ENCODE results near the gene NOL11.
"Not testable (repeated sequence)": the region's sequence is repeated elsewhere in the genome, so short reads cannot be mapped to it uniquely, and the experiment has no call there.

The NOL11 gene

DNA sequence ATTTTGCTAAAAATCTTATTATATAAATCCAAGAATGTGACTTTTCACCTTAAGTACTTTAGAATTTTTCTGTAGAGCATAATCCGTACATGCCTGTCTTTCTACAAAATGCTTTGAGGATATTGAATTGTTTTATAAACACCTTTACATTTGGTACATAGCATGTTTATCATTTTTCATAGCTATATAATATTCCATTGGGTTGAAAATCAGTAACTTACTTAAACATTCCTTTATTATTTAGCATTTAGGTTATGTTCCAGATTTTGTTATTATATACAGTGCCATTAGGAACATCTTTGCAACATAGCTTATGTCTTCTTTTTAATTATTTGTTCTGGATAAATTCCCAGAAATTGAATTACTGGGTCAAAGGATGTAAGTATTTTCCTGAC is 17.0 kb upstream of the NOL11 start:
- H3K4me3 ChIP-seq (ENCODE audit: control insufficient read depth, low read depth, low read length) = no peak overlapping the region
- TF ChIP-seq, protein P1, sequence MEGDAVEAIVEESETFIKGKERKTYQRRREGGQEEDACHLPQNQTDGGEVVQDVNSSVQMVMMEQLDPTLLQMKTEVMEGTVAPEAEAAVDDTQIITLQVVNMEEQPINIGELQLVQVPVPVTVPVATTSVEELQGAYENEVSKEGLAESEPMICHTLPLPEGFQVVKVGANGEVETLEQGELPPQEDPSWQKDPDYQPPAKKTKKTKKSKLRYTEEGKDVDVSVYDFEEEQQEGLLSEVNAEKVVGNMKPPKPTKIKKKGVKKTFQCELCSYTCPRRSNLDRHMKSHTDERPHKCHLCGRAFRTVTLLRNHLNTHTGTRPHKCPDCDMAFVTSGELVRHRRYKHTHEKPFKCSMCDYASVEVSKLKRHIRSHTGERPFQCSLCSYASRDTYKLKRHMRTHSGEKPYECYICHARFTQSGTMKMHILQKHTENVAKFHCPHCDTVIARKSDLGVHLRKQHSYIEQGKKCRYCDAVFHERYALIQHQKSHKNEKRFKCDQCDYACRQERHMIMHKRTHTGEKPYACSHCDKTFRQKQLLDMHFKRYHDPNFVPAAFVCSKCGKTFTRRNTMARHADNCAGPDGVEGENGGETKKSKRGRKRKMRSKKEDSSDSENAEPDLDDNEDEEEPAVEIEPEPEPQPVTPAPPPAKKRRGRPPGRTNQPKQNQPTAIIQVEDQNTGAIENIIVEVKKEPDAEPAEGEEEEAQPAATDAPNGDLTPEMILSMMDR (IDR thresholded peaks at IDR 0.05; ENCODE audit: control insufficient read depth, insufficient read depth, low read depth, low read length, missing control alignments) = no peak
- no peak for DNase-seq (ENCODE audit: low read depth)

DNA sequence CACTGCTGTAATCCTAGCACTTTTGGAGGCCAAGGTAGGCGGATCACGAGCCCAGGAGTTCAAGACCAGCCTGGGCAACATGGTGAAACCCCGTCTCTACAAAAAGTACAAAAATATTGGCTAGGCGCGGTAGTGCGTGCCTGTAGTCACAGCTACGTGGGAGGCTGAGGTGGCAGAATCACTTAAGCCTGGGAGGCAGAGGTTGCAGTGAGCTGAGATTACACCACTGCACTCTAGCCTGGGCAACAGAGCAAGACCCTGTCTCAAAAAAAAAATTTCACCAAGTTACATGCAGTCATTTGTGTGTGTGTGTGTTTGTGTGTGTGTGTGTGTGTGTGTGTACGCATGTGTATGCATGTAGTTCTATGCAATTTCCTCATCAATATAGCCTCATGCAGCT is 14.9 kb upstream of the NOL11 start:
- DNase-seq (ENCODE audit: low read depth); H3K4me3 ChIP-seq (ENCODE audit: control insufficient read depth, low read depth, low read length): not testable (repeated sequence)

DNA sequence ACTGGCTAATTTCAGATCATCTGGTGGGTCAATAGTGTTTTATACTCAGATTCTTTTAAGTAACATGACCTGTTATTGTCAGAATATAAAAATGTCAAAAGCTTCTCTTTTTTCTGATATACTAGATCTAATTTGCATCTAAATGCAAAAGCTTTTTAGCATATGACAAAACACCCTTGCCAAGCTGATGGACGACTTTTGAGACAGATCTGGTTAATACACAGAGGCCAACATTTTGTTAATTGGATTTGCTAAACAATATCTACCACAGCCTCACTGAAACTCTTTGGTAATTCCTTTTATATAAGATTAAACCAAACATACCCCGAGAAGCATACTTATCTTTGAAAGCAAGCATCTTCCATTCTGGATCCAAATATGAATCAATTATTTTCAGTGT is 10.3 kb upstream of the NOL11 start:
- TF ChIP-seq, protein P1 (IDR thresholded peaks at IDR 0.05; ENCODE audit: control insufficient read depth, insufficient read depth, low read depth, low read length, missing control alignments) = no peak

DNA sequence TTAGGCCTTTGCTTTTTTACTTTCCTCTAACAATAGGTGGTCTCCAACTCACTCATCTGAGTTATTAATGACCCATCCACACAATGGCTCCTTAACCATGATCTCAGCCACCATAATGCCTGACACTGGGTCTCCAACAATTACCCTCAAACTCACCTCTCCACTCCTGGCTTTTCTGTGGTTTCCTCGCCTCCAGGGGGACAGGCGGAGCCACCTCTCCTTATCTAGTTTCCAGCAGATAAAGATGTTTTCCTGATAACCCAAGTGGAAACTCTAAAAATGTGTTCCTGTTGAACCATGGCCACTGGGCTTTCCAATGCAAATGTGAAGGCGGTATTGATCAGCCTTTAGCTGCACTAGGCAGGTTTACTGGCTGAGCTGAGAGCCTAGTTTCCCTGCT is 9.4 kb upstream of the NOL11 start:
- no peak overlapping the region for H3K4me3 ChIP-seq (ENCODE audit: control insufficient read depth, low read depth, low read length)
- no peak for DNase-seq (ENCODE audit: low read depth)

More for the DNA sequence above, 10.3 kb upstream of the NOL11 start:
- DNase-seq (ENCODE audit: low read depth) = no peak
- no peak overlapping the region for H3K4me3 ChIP-seq (ENCODE audit: control insufficient read depth, low read depth, low read length)

DNA sequence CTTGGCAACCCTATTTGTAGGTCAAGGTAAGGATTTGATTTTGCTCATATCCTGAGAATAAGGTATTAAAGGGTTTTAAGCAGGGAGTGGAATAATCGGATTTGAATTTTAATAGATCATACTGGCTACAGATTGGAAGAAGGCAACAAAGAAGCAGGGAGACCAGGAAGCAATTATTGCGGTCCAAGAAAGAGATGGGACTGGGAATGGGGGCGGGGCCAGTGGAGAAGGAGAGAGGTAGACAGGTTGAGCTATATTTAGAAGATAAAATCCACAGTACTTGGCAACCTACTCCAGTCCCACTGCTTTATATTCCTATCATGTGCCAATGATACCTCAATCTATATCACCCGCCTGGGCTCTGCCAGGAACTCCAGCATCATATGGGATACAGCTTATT is 5.8 kb upstream of the NOL11 start:
- TF ChIP-seq, protein P1 (IDR thresholded peaks at IDR 0.05; ENCODE audit: control insufficient read depth, insufficient read depth, low read depth, low read length, missing control alignments) = no peak
- no peak for DNase-seq (ENCODE audit: low read depth)
- no peak overlapping the region for H3K4me3 ChIP-seq (ENCODE audit: control insufficient read depth, low read depth, low read length)

More for the DNA sequence above, 9.4 kb upstream of the NOL11 start:
- TF ChIP-seq, protein P1 (IDR thresholded peaks at IDR 0.05; ENCODE audit: control insufficient read depth, insufficient read depth, low read depth, low read length, missing control alignments) = no peak

DNA sequence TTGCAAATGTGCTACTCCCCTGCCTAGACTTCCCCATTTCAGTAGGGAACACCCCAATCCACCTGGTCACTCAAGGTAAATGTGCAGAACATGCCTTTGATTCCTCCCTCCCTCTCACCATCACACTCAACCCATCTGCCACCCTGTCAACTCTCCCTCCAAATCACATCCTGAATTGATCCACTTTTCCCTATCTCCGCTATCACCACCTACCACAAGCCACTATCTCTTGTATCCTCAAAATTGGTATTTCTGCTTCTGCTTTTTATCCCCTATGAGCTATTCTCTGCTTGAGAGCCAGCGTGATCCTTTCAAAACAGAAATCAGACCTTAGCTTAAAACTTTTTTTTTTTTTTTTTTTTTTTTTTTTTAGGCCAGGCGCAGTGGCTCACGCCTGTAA is 5.4 kb upstream of the NOL11 start:
- H3K4me3 ChIP-seq (ENCODE audit: control insufficient read depth, low read depth, low read length) = no peak overlapping the region
- TF ChIP-seq, protein P1 (IDR thresholded peaks at IDR 0.05; ENCODE audit: control insufficient read depth, insufficient read depth, low read depth, low read length, missing control alignments) = no peak
- no peak for DNase-seq (ENCODE audit: low read depth)

DNA sequence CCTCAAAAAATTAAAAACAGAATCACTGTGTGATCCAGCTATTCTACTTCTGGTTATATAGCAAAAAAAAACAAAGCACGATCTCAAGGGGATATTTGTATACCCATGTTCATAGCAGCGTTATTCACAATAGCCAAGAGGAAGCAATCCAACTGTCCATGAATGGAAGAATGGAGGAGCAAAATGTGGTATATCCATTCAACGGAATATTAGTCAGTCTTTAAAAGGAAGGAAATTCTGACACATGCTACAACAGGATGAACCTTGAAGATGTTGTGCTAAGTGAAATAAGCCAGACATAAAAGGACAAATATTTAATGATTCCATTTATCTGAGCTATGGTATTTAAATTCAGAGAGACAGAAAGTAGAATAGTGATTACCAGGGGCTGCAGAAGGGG is 4.6 kb upstream of the NOL11 start:
- TF ChIP-seq, protein P1 (IDR thresholded peaks at IDR 0.05; ENCODE audit: control insufficient read depth, insufficient read depth, low read depth, low read length, missing control alignments) = no peak

More for the DNA sequence above, 4.6 kb upstream of the NOL11 start:
- no peak overlapping the region for H3K4me3 ChIP-seq (ENCODE audit: control insufficient read depth, low read depth, low read length)
- no peak for DNase-seq (ENCODE audit: low read depth)

All from AG09309 (cell line).